Stimulated activated CD4-positive, alpha-beta T cell treated with anti-CD3 and anti-CD28 coated beads, Interleukin-2, amount 100 ng/mL, for 48 hours (primary cell): ENCODE measurements around the gene PEX19.

Source experiments
- DNase-seq, 2 donors: peaks; one replicate each; pipeline ENCODE4 v3.0.0-alpha.2; 2020

Gene PEX19

GRCh38 chr1:160237558-160237957, 47.4 kb downstream of the PEX19 start:
- no peak for DNase-seq

GRCh38 chr1:160236806-160237205, 48.1 kb downstream of the PEX19 start:
- no peak for DNase-seq

GRCh38 chr1:160232911-160233310, 52.0 kb downstream of the PEX19 start:
- DNase-seq, result no peak

- no peak for DNase-seq
These were observed 56.5 kb downstream of the PEX19 start for GRCh38 chr1:160228431-160228830.

GRCh38 chr1:160227561-160227960, 57.4 kb downstream of the PEX19 start:
- no peak for DNase-seq

GRCh38 chr1:160227034-160227433, 57.9 kb downstream of the PEX19 start:
- DNase-seq, result no peak
